WERI-Rb-1 (cell line): ENCODE results near the gene LHFPL2.

Experiments used
- DNase-seq: peaks from one replicate; pipeline ENCODE4 v3.0.0-alpha.2; 2020
- H3K27ac ChIP-seq: fragments of 250-450 bp; sonication (Bioruptor Pico); 2 replicates; pipeline ENCODE4 v1.5.1; 2020; ENCODE audit warnings: mild to moderate bottlenecking, moderate library complexity
- H3K27me3 ChIP-seq: fragments of 250-450 bp; sonication (Bioruptor Pico); 2 replicates; pipeline ENCODE4 v1.5.1; 2021; ENCODE audit warnings: mild to moderate bottlenecking, low read depth, moderate library complexity; ENCODE audit not compliant: insufficient read depth, severe bottlenecking
- H3K36me3 ChIP-seq: fragments of 250-450 bp; sonication (Bioruptor Pico); 2 replicates; pipeline ENCODE4 v1.5.1; 2020; ENCODE audit warnings: mild to moderate bottlenecking, moderate library complexity
- H3K4me3 ChIP-seq: 2 replicates; pipeline ENCODE4 v1.5.1; 2011; ENCODE audit warnings: low read depth, mild to moderate bottlenecking, control low read depth, low read length
- H3K9me3 ChIP-seq: fragments of 250-450 bp; sonication (Bioruptor Pico); 2 replicates; pipeline ENCODE4 v1.5.1; 2021; ENCODE audit warnings: mild to moderate bottlenecking, moderate library complexity; ENCODE audit not compliant: severe bottlenecking
- CTCF ChIP-seq: IDR thresholded peaks from 2 replicates; pipeline ENCODE4 v1.5.1; 2011; ENCODE audit warnings: low read depth, mild to moderate bottlenecking, control low read depth, inconsistent platforms, low read length

LHFPL2 gene

GRCh38 chr5:78501411-78502352 is 146.9 kb downstream of the LHFPL2 start:
- Histone ChIP-seq H3K27ac (no peak overlapping the region), H3K4me3 (no peak overlapping the region), H3K27me3 (no peaks in the 10 kb centered on the region), H3K36me3 (no peaks in the 10 kb centered on the region), H3K9me3 (no peaks in the 10 kb centered on the region)
- no peak for DNase-seq
- TF ChIP-seq CTCF = no peak

- Histone ChIP-seq H3K27me3 (no peaks in the 10 kb centered on the region), H3K27ac (no peak overlapping the region), H3K36me3 (no peaks in the 10 kb centered on the region), H3K9me3 (no peaks in the 10 kb centered on the region), H3K4me3 (no peak overlapping the region)
- no peak for TF ChIP-seq CTCF
- no peak for DNase-seq
Observed at GRCh38 chr5:78500871-78501270, 147.7 kb downstream of the LHFPL2 start.

- H3K9me3 ChIP-seq = no peaks in the 10 kb centered on the region
- H3K27ac ChIP-seq = no peak overlapping the region
- DNase-seq = no peak
- no peak overlapping the region for H3K4me3 ChIP-seq
- no peaks in the 10 kb centered on the region for H3K36me3 ChIP-seq
- no peaks in the 10 kb centered on the region for H3K27me3 ChIP-seq
- no peak for TF ChIP-seq CTCF
Observed at GRCh38 chr5:78500028-78500427, 148.5 kb downstream of the LHFPL2 start.

GRCh38 chr5:78499485-78499884 is 149.1 kb downstream of the LHFPL2 start:
- H3K27ac ChIP-seq = no peak overlapping the region
- DNase-seq = no peak
- no peak for TF ChIP-seq CTCF
- H3K36me3 ChIP-seq = no peaks in the 10 kb centered on the region
- no peak overlapping the region for H3K4me3 ChIP-seq
- H3K9me3 ChIP-seq = no peaks in the 10 kb centered on the region
- H3K27me3 ChIP-seq = no peaks in the 10 kb centered on the region

GRCh38 chr5:78497573-78498533 is 150.7 kb downstream of the LHFPL2 start:
- Histone ChIP-seq H3K27ac (no peak overlapping the region), H3K36me3 (no peaks in the 10 kb centered on the region), H3K4me3 (no peak overlapping the region), H3K27me3 (no peaks in the 10 kb centered on the region), H3K9me3 (no peaks in the 10 kb centered on the region)
- TF ChIP-seq CTCF = no peak
- no peak for DNase-seq
